Measurements from ENCODE around the gene FES. TPM values are rescaled to one million over a fixed set of nuclear protein-coding genes. Genes with fewer than 3 reads are reported as not detected.
A peak's percentile ranks its signal among the peaks of the same experiment; 100 is the strongest.

The FES gene
- total and polyA plus RNA-seq, 2 of the 13 experiments (the other 11 are each of a cell fraction or from before 2014, with no cell fraction given), result 4.0 to 9.5 TPM

- peak; percentile 58; the same call in 1 of the 2 replicates for TF ChIP-seq ZNF280B (CRISPR knock-in tag; IDR thresholded peaks at IDR 0.05; ENCODE audit: borderline replicate concordance)
- peak; percentile 17; the same call in 1 of the 2 replicates for TF ChIP-seq MEIS1 (CRISPR knock-in tag; IDR thresholded peaks at IDR 0.05; ENCODE audit: borderline replicate concordance)
- peak; percentile 17; the same call in 1 of the 2 replicates for TF ChIP-seq ZZZ3 (CRISPR knock-in tag; IDR thresholded peaks at IDR 0.05; ENCODE audit: borderline replicate concordance)
- no peak for TF ChIP-seq ZNF512B (CRISPR knock-in tag; IDR thresholded peaks at IDR 0.05; ENCODE audit: borderline replicate concordance)
- peak; percentile 74 for TF ChIP-seq PHF8 (CRISPR knock-in tag; IDR thresholded peaks at IDR 0.05)
- peak; percentile 26; the same call in 1 of the 2 replicates for TF ChIP-seq ZNF546 (CRISPR knock-in tag; conservative IDR thresholded peaks at IDR 0.05)
- TF ChIP-seq ZNF329 (CRISPR knock-in tag; IDR thresholded peaks at IDR 0.05; ENCODE audit: low read depth), result 0 out of 2 replicates have a peak, but pooled peaks have one; percentile 42
- TF ChIP-seq CREB1 (IDR thresholded peaks at IDR 0.05), result no peak
- no peak for TF ChIP-seq CREB1 (CRISPR knock-in tag; IDR thresholded peaks at IDR 0.05)
- peak; percentile 60 for TF ChIP-seq ZNF891 (CRISPR knock-in tag; IDR thresholded peaks at IDR 0.05)
- no peak for TF ChIP-seq ZBTB46 (CRISPR knock-in tag; IDR thresholded peaks at IDR 0.05; ENCODE audit: borderline replicate concordance)
- 0 out of 2 replicates have a peak, but pooled peaks have one; percentile 30 for TF ChIP-seq BHLHE40 (IDR thresholded peaks at IDR 0.05; ENCODE audit: low read length)
- TF ChIP-seq CENPT (CRISPR knock-in tag; IDR thresholded peaks at IDR 0.05; ENCODE audit: low read depth), result peak; percentile 20; the same call in 1 of the 2 replicates
- peak; percentile 86 for TF ChIP-seq ZNF687 (CRISPR knock-in tag; IDR thresholded peaks at IDR 0.05)
- TF ChIP-seq TSC22D2 (CRISPR knock-in tag; IDR thresholded peaks at IDR 0.05; ENCODE audit: borderline replicate concordance), result no peak
Measured at GRCh38 chr15:90934949-90935751, 50.8 kb downstream of the FES start, which contains the start of gene UNC45A (continued).

Measured in HepG2 (cell line).